GM23248 (cell line): ENCODE results near the gene CSMD2. TPM values are rescaled to one million over a fixed set of nuclear protein-coding genes. Genes with fewer than 3 reads are reported as not detected.

Source experiments
- DNase-seq: peaks from one replicate; pipeline ENCODE4 v3.0.0-alpha.2; 2015
- H2AFZ ChIP-seq: fragments of 200-600 bp; sonication (generic); 2 replicates; pipeline ENCODE4 v1.6.1; 2016; ENCODE audit warnings: antibody characterized with exemption
- H3F3A ChIP-seq: fragments of 200-600 bp; sonication (generic); 2 replicates; pipeline ENCODE4 v1.6.1; 2016; ENCODE audit warnings: mild to moderate bottlenecking, antibody characterized with exemption, mixed run types; ENCODE audit not compliant: insufficient read depth
- H3K27ac ChIP-seq: fragments of 200-600 bp; sonication (generic); 2 replicates; pipeline ENCODE4 v1.5.1; 2016; ENCODE audit warnings: mild to moderate bottlenecking
- H3K27me3 ChIP-seq: fragments of 200-600 bp; sonication (generic); replicated peaks from 2 replicates; pipeline ENCODE4 v1.6.1; 2016; ENCODE audit warnings: mild to moderate bottlenecking; ENCODE audit not compliant: insufficient read depth
- H3K36me3 ChIP-seq: fragments of 200-600 bp; sonication (generic); 2 replicates; pipeline ENCODE4 v1.6.1; 2016; ENCODE audit warnings: low read depth, mild to moderate bottlenecking
- H3K4me1 ChIP-seq: fragments of 200-600 bp; sonication (generic); 2 replicates; pipeline ENCODE4 v1.6.1; 2016; ENCODE audit warnings: mild to moderate bottlenecking; ENCODE audit not compliant: insufficient read depth
- H3K4me2 ChIP-seq: fragments of 200-600 bp; sonication (generic); one replicate; pipeline ENCODE4 v1.6.1; 2016; ENCODE audit warnings: mild to moderate bottlenecking; ENCODE audit not compliant: unreplicated experiment
- H3K4me3 ChIP-seq: fragments of 200-600 bp; sonication (generic); 2 replicates; pipeline ENCODE4 v1.5.1; 2016; ENCODE audit warnings: mild to moderate bottlenecking
- H3K79me2 ChIP-seq: fragments of 200-600 bp; sonication (generic); 2 replicates; pipeline ENCODE4 v1.6.1; 2016; ENCODE audit warnings: mild to moderate bottlenecking; ENCODE audit not compliant: insufficient read depth
- H3K9ac ChIP-seq: fragments of 200-600 bp; sonication (generic); 2 replicates; pipeline ENCODE4 v1.6.1; 2016; ENCODE audit warnings: mild to moderate bottlenecking
- H3K9me2 ChIP-seq: fragments of 200-600 bp; sonication (generic); 2 replicates; pipeline ENCODE4 v1.6.1; 2016; ENCODE audit warnings: mixed run types, mild to moderate bottlenecking, moderate library complexity; ENCODE audit not compliant: insufficient read depth
- H3K9me3 ChIP-seq: fragments of 200-600 bp; sonication (generic); one replicate; pipeline ENCODE4 v1.6.1; 2017; ENCODE audit warnings: low read depth
- H4K20me1 ChIP-seq: fragments of 200-600 bp; sonication (generic); 2 replicates; pipeline ENCODE4 v1.6.0; 2016; ENCODE audit not compliant: insufficient read depth
- EZH2 ChIP-seq: fragments of 200-600 bp; sonication (generic); IDR thresholded peaks from 2 replicates; pipeline ENCODE4 v1.6.1; 2018; ENCODE audit warnings: antibody characterized with exemption, mild to moderate bottlenecking; ENCODE audit not compliant: insufficient read depth, poor library complexity, severe bottlenecking
- EZH2phosphoT487 ChIP-seq: fragments of 200-600 bp; sonication (generic); IDR thresholded peaks from 2 replicates; pipeline ENCODE4 v1.6.1; 2018; ENCODE audit warnings: antibody characterized with exemption, moderate library complexity, mild to moderate bottlenecking, low read depth; ENCODE audit not compliant: insufficient read depth
- WGBS, 2 experiments: methylation state at CpG; one replicate each; pipeline ENCODE4 v1.1.6; 2015 to 2017; ENCODE audit warnings: low lambda C conversion rate in 2 of 2, low coverage in 1 of 2; ENCODE audit errors: missing lambda C conversion rate in 2 of 2; 5-methylcytosine and 5-hydroxymethylcytosine counted together
- in situ Hi-C: fragments of 300-500 bp; cut with MboI; formaldehyde crosslinking; loops from 2 replicates; pipeline ENCODE4 v1.15.0; 2020
- polyA plus RNA-seq: library from polyadenylated mRNA; unstranded; fragments of >200 nt; fragmentation: Nextera tagmentation; extraction: Ambion mirVana; gene quantifications from 2 replicates; pipeline ENCODE4 v1.2.1, GENCODE V29; 2016
- total RNA-seq: library from RNA; depleted of rRNA; stranded (reverse); fragments of >200 nt; shearing (Covaris generic); gene quantifications from 2 replicates; pipeline ENCODE4 v1.2.3, GENCODE V29; 2014

CSMD2 gene
- total and polyA plus RNA-seq, 2 experiments from 2014 or later, result 4.5 to 7.1 TPM

- WGBS, 2 experiments, result 51 to 55% methylated on average over 8 of the region's 8 CpGs
- no peak overlapping the region for H3K4me2 ChIP-seq
Observed at GRCh38 chr1:33660956-33661355, 504.1 kb downstream of the CSMD2 start.

GRCh38 chr1:33660244-33660643 is 504.8 kb downstream of the CSMD2 start:
- no peak overlapping the region for H3K4me2 ChIP-seq
- 40 to 49% methylated on average over 5 of the region's 5 CpGs for whole genome bisulfite sequencing, 2 experiments
- no peak overlapping the region for H2AFZ ChIP-seq
- peak; percentile 33 for DNase-seq
- H3K4me3 ChIP-seq, result no peak overlapping the region
- H3K27me3 ChIP-seq, result no peaks in the 10 kb centered on the region
- TF ChIP-seq EZH2phosphoT487, result no peak
- no peak for TF ChIP-seq EZH2
- no peak overlapping the region for H3K27ac ChIP-seq
- no peaks in the 10 kb centered on the region for H4K20me1 ChIP-seq
- in situ Hi-C loops, result no loop called here
- H3F3A ChIP-seq, result no peaks in the 10 kb centered on the region
- no peaks in the 10 kb centered on the region; the same call in 1 of the 2 replicates for H3K36me3 ChIP-seq
- no peak overlapping the region for H3K9ac ChIP-seq
- no peaks in the 10 kb centered on the region for H3K4me1 ChIP-seq
- no peaks in the 10 kb centered on the region for H3K9me3 ChIP-seq
- no peaks in the 10 kb centered on the region for H3K9me2 ChIP-seq
- H3K79me2 ChIP-seq, result no peaks in the 10 kb centered on the region

More at GRCh38 chr1:33660956-33661355, 504.1 kb downstream of the CSMD2 start:
- H3K9me2 ChIP-seq, result no peaks in the 10 kb centered on the region
- H3K4me1 ChIP-seq, result no peaks in the 10 kb centered on the region
- no peaks in the 10 kb centered on the region for H3K9me3 ChIP-seq
- DNase-seq, result no peak
- H2AFZ ChIP-seq, result no peak overlapping the region
- no peaks in the 10 kb centered on the region for H4K20me1 ChIP-seq
- H3K36me3 ChIP-seq, result no peaks in the 10 kb centered on the region; the same call in 1 of the 2 replicates
- no peak overlapping the region for H3K9ac ChIP-seq
- no peaks in the 10 kb centered on the region for H3K27me3 ChIP-seq
- H3K79me2 ChIP-seq, result no peaks in the 10 kb centered on the region
- H3F3A ChIP-seq, result no peaks in the 10 kb centered on the region
- no peak overlapping the region for H3K4me3 ChIP-seq
- no peak for TF ChIP-seq EZH2phosphoT487
- TF ChIP-seq EZH2, result no peak
- no peak overlapping the region for H3K27ac ChIP-seq
- in situ Hi-C loops, result no loop called here

- H2AFZ ChIP-seq, result no peak overlapping the region
- in situ Hi-C loops, result no loop called here
- DNase-seq, result no peak
- 94 to 99% methylated on average over 4 of the region's 4 CpGs for WGBS, 2 experiments
- H4K20me1 ChIP-seq, result no peaks in the 10 kb centered on the region
- no peaks in the 10 kb centered on the region for H3F3A ChIP-seq
- no peaks in the 10 kb centered on the region for H3K79me2 ChIP-seq
- no peaks in the 10 kb centered on the region for H3K9me2 ChIP-seq
- H3K9ac ChIP-seq, result no peak overlapping the region
- H3K4me3 ChIP-seq, result no peak overlapping the region
- no peak overlapping the region for H3K27ac ChIP-seq
- no peaks in the 10 kb centered on the region; the same call in 1 of the 2 replicates for H3K36me3 ChIP-seq
- H3K4me2 ChIP-seq, result no peak overlapping the region
- no peaks in the 10 kb centered on the region for H3K9me3 ChIP-seq
- TF ChIP-seq EZH2phosphoT487, result no peak
- no peak for TF ChIP-seq EZH2
- no peaks in the 10 kb centered on the region for H3K4me1 ChIP-seq
- no peaks in the 10 kb centered on the region for H3K27me3 ChIP-seq
Observed at GRCh38 chr1:33659641-33660040, 505.4 kb downstream of the CSMD2 start.

DNA sequence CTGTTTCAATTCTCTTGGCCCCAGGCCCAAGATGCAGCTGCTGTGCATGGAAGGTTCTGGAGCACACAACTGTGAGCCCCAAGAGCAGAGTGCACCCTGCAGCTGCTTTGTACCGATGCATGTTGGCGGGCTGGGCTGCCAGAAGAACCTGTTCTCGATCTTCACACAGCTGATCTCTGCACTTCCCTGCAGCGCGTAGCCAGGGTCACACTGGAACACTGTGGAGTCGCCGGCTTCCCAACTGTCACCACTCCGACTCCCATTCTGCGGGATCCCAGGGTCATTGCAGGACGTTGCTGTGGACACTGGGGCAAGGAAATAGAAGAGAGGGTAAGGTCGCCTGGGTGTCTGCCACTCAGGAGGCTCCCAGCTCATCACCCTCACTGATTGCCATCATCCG is 507.2 kb downstream of the CSMD2 start:
- no peaks in the 10 kb centered on the region for H3K9me2 ChIP-seq
- H2AFZ ChIP-seq, result no peak overlapping the region
- WGBS, 2 experiments, result 88 to 92% methylated on average over 12 of the region's 12 CpGs
- H3K4me3 ChIP-seq, result no peak overlapping the region
- H3K36me3 ChIP-seq, result no peaks in the 10 kb centered on the region; the same call in 1 of the 2 replicates
- DNase-seq, result no peak
- no peaks in the 10 kb centered on the region for H3K4me1 ChIP-seq
- H3K4me2 ChIP-seq, result no peak overlapping the region
- no peaks in the 10 kb centered on the region for H3K79me2 ChIP-seq
- no peaks in the 10 kb centered on the region for H3K27me3 ChIP-seq
- no peak for TF ChIP-seq EZH2
- TF ChIP-seq EZH2phosphoT487, result no peak
- no peak overlapping the region for H3K9ac ChIP-seq
- no peak overlapping the region for H3K27ac ChIP-seq
- no peaks in the 10 kb centered on the region for H3K9me3 ChIP-seq
- H4K20me1 ChIP-seq, result no peaks in the 10 kb centered on the region
- H3F3A ChIP-seq, result no peaks in the 10 kb centered on the region
- in situ Hi-C loops, result no loop called here

- DNase-seq, result no peak
- in situ Hi-C loops, result no loop called here
- Histone ChIP-seq H3F3A (no peaks in the 10 kb centered on the region), H3K27ac (no peak overlapping the region), H3K27me3 (no peaks in the 10 kb centered on the region), H3K36me3 (no peaks in the 10 kb centered on the region; the same call in 1 of the 2 replicates), H3K4me2 (no peak overlapping the region), H3K9ac (no peak overlapping the region), H3K4me3 (no peak overlapping the region), H3K4me1 (no peaks in the 10 kb centered on the region), H4K20me1 (no peaks in the 10 kb centered on the region), H3K9me2 (no peaks in the 10 kb centered on the region), H2AFZ (no peak overlapping the region), H3K79me2 (no peaks in the 10 kb centered on the region), H3K9me3 (no peaks in the 10 kb centered on the region)
- TF ChIP-seq EZH2, result no peak
- WGBS, 2 experiments, result 91 to 93% methylated on average over 3 of the region's 3 CpGs
Observed at GRCh38 chr1:33656467-33657005, 508.5 kb downstream of the CSMD2 start.
